Endothelial cell of umbilical vein (primary cell): ENCODE measurements around the gene SIX5. TPM values are rescaled to one million over a fixed set of nuclear protein-coding genes. Genes with fewer than 3 reads are reported as not detected.

Experiments
- BruUV-seq: library from RNA; stranded (reverse); fragments of 400-500 nt; replicated peaks from 2 replicates; lab custom pipeline; 2021; lab: Mats Ljungman, UMichigan
- CTCF ChIA-PET: fragments of 300-600, 350-600 bp; sonication (Branson Sonifier 250); formaldehyde crosslinking; loops from one replicate; lab custom pipeline; 2021; ENCODE audit warnings: antibody characterized with exemption, inconsistent platforms; lab: Charles Lee
- POLR2A ChIA-PET: fragments of 300-600, 350-600 bp; sonication (Branson Sonifier 250); formaldehyde crosslinking; loops from one replicate; lab custom pipeline; 2021; ENCODE audit warnings: antibody characterized with exemption, inconsistent platforms; lab: Charles Lee
- DNase-seq: peaks from one replicate; pipeline ENCODE4 v3.0.0-alpha.2; 2011; ENCODE audit warnings: low read depth, low spot score
- FAIRE-seq: peaks from 2 replicates; lab custom pipeline; 2011; peaks lifted over from hg19 to GRCh38; lab: Jason Lieb, UNC
- H2AFZ ChIP-seq: 2 replicates; pipeline ENCODE4 v1.6.0; 2012; ENCODE audit warnings: low read depth, low read length, control low read depth, inconsistent platforms
- H3K27ac ChIP-seq: 2 replicates; pipeline ENCODE4 v1.5.1; 2011; ENCODE audit warnings: low read depth, mild to moderate bottlenecking, control low read depth, low read length, moderate library complexity; ENCODE audit not compliant: insufficient read depth
- H3K27me3 ChIP-seq, 2 experiments: 2 replicates each; pipeline versions ENCODE4 v1.6.0 to v1.6.1; 2011; ENCODE audit warnings: low read length in 2 of 2, mixed read lengths in 1 of 2; ENCODE audit not compliant: control insufficient read depth in 2 of 2, insufficient read depth in 2 of 2
- H3K36me3 ChIP-seq, 2 experiments: 2 replicates in 1 of 2; 3 replicates in 1 of 2; pipeline ENCODE4 v1.5.1; 2011; ENCODE audit warnings: low read length in 2 of 2, mild to moderate bottlenecking in 1 of 2, moderate library complexity in 1 of 2; ENCODE audit not compliant: control insufficient read depth in 2 of 2, insufficient read depth in 2 of 2; ENCODE audit errors: extremely low read depth in 1 of 2
- H3K4me1 ChIP-seq: 3 replicates; pipeline ENCODE4 v1.5.1; 2011; ENCODE audit warnings: mild to moderate bottlenecking, low read length; ENCODE audit not compliant: control insufficient read depth, insufficient read depth; ENCODE audit errors: extremely low read depth
- H3K4me2 ChIP-seq: 2 replicates; pipeline ENCODE4 v1.6.1; 2011; ENCODE audit warnings: low read length, control low read depth, mixed read lengths; ENCODE audit not compliant: insufficient read depth
- H3K4me3 ChIP-seq, 3 experiments: fragments of 200-600 bp in 1 of 3; sonication (generic), shearing (Covaris generic) in 1 of 3; replicated peaks in 1 of 3; 2 replicates each; pipeline ENCODE4 v1.5.1; 2011 to 2016; ENCODE audit warnings: control low read depth in 3 of 3, low read length in 3 of 3, mild to moderate bottlenecking in 2 of 3, inconsistent platforms in 1 of 3, low read depth in 1 of 3, moderate library complexity in 1 of 3; ENCODE audit not compliant: insufficient read depth in 1 of 3
- H3K79me2 ChIP-seq: 2 replicates; pipeline ENCODE4 v1.6.0; 2012; ENCODE audit warnings: low read length, inconsistent platforms; ENCODE audit not compliant: control insufficient read depth, insufficient read depth
- H3K9ac ChIP-seq: replicated peaks from 2 replicates; pipeline ENCODE3; 2011; ENCODE audit warnings: low read length, control low read depth; ENCODE audit not compliant: insufficient read depth; ENCODE audit errors: extremely low read depth
- H3K9me1 ChIP-seq: replicated peaks from 3 replicates; pipeline ENCODE4 v1.6.0; 2011; ENCODE audit warnings: mild to moderate bottlenecking, low read length; ENCODE audit not compliant: control insufficient read depth, insufficient read depth; ENCODE audit errors: extremely low read depth
- H3K9me3 ChIP-seq: replicated peaks from 2 replicates; pipeline ENCODE4 v1.5.1; 2012; ENCODE audit warnings: low read length, inconsistent platforms; ENCODE audit not compliant: control insufficient read depth, insufficient read depth
- H4K20me1 ChIP-seq: replicated peaks from 2 replicates; pipeline ENCODE3; 2011; ENCODE audit warnings: mild to moderate bottlenecking, low read length; ENCODE audit not compliant: control insufficient read depth, insufficient read depth; ENCODE audit errors: extremely low read depth
- EZH2 ChIP-seq: IDR thresholded peaks from 2 replicates; pipeline ENCODE4 v1.6.1; 2012; ENCODE audit warnings: borderline replicate concordance, low read depth, mild to moderate bottlenecking, moderate library complexity, low read length, inconsistent platforms; ENCODE audit not compliant: severe bottlenecking
- FOS ChIP-seq: IDR thresholded peaks from 2 replicates; pipeline ENCODE4 v1.6.1; 2011; ENCODE audit warnings: mild to moderate bottlenecking, low read length, moderate library complexity, borderline replicate concordance; ENCODE audit not compliant: insufficient read depth
- GATA2 ChIP-seq: IDR thresholded peaks from 2 replicates; pipeline ENCODE4 v1.7.0; 2011; ENCODE audit warnings: low read depth, mild to moderate bottlenecking, moderate library complexity, mixed read lengths, low read length; ENCODE audit not compliant: insufficient read length, insufficient read depth
- JUN ChIP-seq: IDR thresholded peaks from 2 replicates; pipeline ENCODE4 v1.6.1; 2011; ENCODE audit warnings: borderline replicate concordance, low read depth; ENCODE audit not compliant: insufficient read length, insufficient read depth
- MAX ChIP-seq: IDR thresholded peaks from 2 replicates; pipeline ENCODE4 v1.6.1; 2011; ENCODE audit not compliant: insufficient read depth, insufficient read length
- MYC ChIP-seq: IDR thresholded peaks from one replicate; pipeline ENCODE4 v1.6.1; 2011; ENCODE audit warnings: mild to moderate bottlenecking, low read depth, low read length
- POLR2A ChIP-seq: IDR thresholded peaks from 2 replicates; pipeline ENCODE4 v1.6.1; 2012; ENCODE audit warnings: low read depth, mild to moderate bottlenecking, control low read depth, low read length
- POLR2AphosphoS5 ChIP-seq: IDR thresholded peaks from 2 replicates; pipeline ENCODE4 v1.6.1; 2012; ENCODE audit warnings: low read depth, mild to moderate bottlenecking, control low read depth, low read length, moderate library complexity; ENCODE audit not compliant: insufficient read depth
- dilution Hi-C: fragments of 300-500 bp; cut with MboI; formaldehyde crosslinking; loops from one replicate; pipeline ENCODE4 v1.15.0; 2019; ENCODE audit warnings: low sequenced_read_pairs; ENCODE audit not compliant: extremely low pct_ligation_motif_present
- intact Hi-C: fragments of 100-400 bp; cut with micrococcal nuclease; formaldehyde crosslinking; loops from one replicate; pipeline ENCODE4 v1.10.0; 2022
- polyA plus RNA-seq, 4 experiments: library from polyadenylated mRNA; depleted of rRNA in 3 of 4; stranded (reverse) in 3 of 4; unstranded in 1 of 4; fragments of >200 nt; gene quantifications; 2 replicates each; pipeline versions ENCODE4 v1.2.1 to v1.2.3, GENCODE V29; 2011 to 2012; ENCODE audit warnings: missing spikeins in 1 of 4
- total RNA-seq: library from RNA; stranded (reverse); gene quantifications from 2 replicates; pipeline ENCODE4 v1.2.3, GENCODE V29; 2021
- TF ChIP-seq, protein P1 (sequence below), 2 donors: IDR thresholded peaks; 1 replicate in 1 of 2; 2 replicates in 1 of 2; pipeline ENCODE4 v1.5.1; 2011; ENCODE audit warnings: low read length in 2 of 2, mild to moderate bottlenecking in 2 of 2, moderate library complexity in 2 of 2, control low read depth in 1 of 2, inconsistent platforms in 1 of 2, low read depth in 1 of 2; ENCODE audit not compliant: insufficient read depth in 1 of 2; ENCODE audit errors: extremely low read depth in 1 of 2

Gene SIX5
- total and polyA plus RNA-seq, 2 donors (not counting 3 experiments of a cell fraction or from before 2014, with no cell fraction given): 13.1 to 16.7 TPM

DNA sequence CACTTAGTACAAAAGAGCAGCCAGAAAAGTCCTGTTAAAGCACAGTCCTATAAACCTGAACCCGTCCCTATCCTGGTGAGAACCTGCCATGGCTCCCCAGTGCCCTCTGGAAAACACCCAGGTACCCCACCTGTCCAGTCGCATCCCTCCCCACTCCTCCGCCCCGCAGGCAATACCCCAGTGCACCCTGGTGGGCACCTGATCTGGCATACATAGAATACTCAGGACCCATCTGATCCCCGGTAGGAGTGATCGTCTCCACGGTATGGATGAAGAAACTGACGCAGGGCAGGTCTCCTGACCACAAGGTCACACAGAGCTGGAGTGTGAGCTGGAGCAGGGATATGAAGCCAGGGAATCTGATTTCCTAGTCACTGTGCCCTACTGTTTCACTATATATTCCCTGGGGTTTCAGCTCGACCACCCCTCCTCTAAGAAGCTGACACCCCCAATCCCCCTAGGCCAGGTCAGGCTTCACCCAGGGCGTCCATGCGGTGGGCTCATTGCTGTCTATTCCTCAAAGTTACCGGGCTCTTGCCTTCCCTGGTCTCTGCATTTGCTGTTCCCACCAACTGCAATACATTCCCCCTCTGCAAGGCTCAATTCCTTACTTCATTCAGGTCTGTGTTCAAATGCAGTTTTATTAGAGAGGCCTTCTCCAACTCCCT lies 50.9 kb downstream of the SIX5 start:
- dilution Hi-C loops: no loop called here
- no TSS peak for BruUV-seq

More for the DNA sequence above, 50.9 kb downstream of the SIX5 start:
- TF ChIP-seq JUN: no peak
- TF ChIP-seq MYC: no peak
- TF ChIP-seq, protein P1, sequence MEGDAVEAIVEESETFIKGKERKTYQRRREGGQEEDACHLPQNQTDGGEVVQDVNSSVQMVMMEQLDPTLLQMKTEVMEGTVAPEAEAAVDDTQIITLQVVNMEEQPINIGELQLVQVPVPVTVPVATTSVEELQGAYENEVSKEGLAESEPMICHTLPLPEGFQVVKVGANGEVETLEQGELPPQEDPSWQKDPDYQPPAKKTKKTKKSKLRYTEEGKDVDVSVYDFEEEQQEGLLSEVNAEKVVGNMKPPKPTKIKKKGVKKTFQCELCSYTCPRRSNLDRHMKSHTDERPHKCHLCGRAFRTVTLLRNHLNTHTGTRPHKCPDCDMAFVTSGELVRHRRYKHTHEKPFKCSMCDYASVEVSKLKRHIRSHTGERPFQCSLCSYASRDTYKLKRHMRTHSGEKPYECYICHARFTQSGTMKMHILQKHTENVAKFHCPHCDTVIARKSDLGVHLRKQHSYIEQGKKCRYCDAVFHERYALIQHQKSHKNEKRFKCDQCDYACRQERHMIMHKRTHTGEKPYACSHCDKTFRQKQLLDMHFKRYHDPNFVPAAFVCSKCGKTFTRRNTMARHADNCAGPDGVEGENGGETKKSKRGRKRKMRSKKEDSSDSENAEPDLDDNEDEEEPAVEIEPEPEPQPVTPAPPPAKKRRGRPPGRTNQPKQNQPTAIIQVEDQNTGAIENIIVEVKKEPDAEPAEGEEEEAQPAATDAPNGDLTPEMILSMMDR (IDR thresholded peaks at IDR 0.05; ENCODE audit: extremely low read depth in 1 of 2, insufficient read depth in 1 of 2, low read depth in 1 of 2, low read length in 2 of 2): no peak
- TF ChIP-seq MAX: no peak
- TF ChIP-seq FOS: no peak
- TF ChIP-seq GATA2: no peak
- no peak for TF ChIP-seq EZH2
- no peak for TF ChIP-seq POLR2A
- no peak for TF ChIP-seq POLR2AphosphoS5
- Histone ChIP-seq H3K9me1 (no peaks in the 10 kb centered on the region), H3K79me2 (peaks cover 25% of the 10 kb centered on the region), H3K4me2 (peak overlapping the region; percentile 8), H3K4me3 (peak overlapping the region in 2 of 3 experiments; percentile 0 to 18), H3K27me3 (no peaks in the 10 kb centered on the region), H3K4me1 (peaks cover 20% of the 10 kb centered on the region), H3K27ac (peak overlapping the region; percentile 43), H4K20me1 (no peaks in the 10 kb centered on the region), H2AFZ (no peak overlapping the region), H3K36me3 (peaks cover 0 to 4% of the 10 kb centered on the region in 2 experiments), H3K9me3 (no peaks in the 10 kb centered on the region), H3K9ac (peak overlapping the region; percentile 17)
- DNase-seq (no peak), FAIRE-seq (peak; percentile 21)
- ChIA-PET CTCF (interaction anchor here (1.0 to 3.7 kb wide), 8 partner anchors 12 to 279 kb away, joined by 3 to 51 read pairs (median 6); partner anchors contain the start of genes DMWD, FBXO46, QPCTL and SIX5), POLR2A (interaction anchor here (1.2 to 2.2 kb wide), 4 partner anchors 11 to 53 kb away, joined by 3 to 24 read pairs (median 7); partner anchors contain the start of genes QPCTL, SIX5 and SNRPD2)
- intact Hi-C loops: loop anchor here (1.0 kb wide), 2 partner anchors 26 to 51 kb away; partner anchors contain the start of genes QPCTL and SIX5
